GM12874 (cell line): ENCODE results near the gene IGFBP4.

Experiments used
- TF ChIP-seq, protein P1 (sequence below): IDR thresholded peaks from 2 replicates; pipeline ENCODE4 v1.5.1; 2011; ENCODE audit warnings: low read depth, mild to moderate bottlenecking, control low read depth, low read length, moderate library complexity; ENCODE audit not compliant: insufficient read depth

Gene IGFBP4

DNA sequence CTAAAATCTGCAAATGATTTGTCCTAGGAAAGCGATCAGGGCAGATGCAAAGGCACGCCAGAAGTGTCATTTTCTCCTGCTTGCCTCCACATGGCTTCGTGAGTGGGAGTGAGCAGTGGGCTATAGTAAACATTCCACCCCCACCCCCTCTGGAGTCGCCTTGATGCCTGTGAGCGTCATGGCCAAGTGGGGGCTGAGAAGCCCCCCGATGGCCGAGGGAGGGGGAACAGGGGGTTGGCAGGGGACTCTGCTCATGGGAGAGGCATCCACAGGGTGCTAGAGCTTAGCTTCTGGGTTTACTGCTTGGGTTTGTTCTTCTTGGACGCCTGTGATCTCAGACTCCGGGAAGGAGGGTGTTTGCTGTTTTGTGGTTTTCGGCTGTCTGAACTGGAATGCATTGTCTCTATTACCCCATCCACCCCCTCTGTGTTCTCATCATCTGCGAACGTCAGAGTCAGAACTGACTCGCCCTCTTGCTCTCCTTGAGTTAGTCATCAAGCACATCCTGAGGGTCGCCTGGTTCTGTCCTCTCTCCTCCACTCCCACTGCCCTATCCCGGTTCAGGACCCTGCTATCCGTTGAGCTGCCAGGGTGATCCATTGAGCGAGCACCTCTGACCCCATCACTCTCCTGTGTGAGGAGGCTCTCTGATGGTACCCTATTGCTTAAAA, 42.7 kb downstream of the IGFBP4 start:
- TF ChIP-seq, protein P1, sequence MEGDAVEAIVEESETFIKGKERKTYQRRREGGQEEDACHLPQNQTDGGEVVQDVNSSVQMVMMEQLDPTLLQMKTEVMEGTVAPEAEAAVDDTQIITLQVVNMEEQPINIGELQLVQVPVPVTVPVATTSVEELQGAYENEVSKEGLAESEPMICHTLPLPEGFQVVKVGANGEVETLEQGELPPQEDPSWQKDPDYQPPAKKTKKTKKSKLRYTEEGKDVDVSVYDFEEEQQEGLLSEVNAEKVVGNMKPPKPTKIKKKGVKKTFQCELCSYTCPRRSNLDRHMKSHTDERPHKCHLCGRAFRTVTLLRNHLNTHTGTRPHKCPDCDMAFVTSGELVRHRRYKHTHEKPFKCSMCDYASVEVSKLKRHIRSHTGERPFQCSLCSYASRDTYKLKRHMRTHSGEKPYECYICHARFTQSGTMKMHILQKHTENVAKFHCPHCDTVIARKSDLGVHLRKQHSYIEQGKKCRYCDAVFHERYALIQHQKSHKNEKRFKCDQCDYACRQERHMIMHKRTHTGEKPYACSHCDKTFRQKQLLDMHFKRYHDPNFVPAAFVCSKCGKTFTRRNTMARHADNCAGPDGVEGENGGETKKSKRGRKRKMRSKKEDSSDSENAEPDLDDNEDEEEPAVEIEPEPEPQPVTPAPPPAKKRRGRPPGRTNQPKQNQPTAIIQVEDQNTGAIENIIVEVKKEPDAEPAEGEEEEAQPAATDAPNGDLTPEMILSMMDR = no peak

DNA sequence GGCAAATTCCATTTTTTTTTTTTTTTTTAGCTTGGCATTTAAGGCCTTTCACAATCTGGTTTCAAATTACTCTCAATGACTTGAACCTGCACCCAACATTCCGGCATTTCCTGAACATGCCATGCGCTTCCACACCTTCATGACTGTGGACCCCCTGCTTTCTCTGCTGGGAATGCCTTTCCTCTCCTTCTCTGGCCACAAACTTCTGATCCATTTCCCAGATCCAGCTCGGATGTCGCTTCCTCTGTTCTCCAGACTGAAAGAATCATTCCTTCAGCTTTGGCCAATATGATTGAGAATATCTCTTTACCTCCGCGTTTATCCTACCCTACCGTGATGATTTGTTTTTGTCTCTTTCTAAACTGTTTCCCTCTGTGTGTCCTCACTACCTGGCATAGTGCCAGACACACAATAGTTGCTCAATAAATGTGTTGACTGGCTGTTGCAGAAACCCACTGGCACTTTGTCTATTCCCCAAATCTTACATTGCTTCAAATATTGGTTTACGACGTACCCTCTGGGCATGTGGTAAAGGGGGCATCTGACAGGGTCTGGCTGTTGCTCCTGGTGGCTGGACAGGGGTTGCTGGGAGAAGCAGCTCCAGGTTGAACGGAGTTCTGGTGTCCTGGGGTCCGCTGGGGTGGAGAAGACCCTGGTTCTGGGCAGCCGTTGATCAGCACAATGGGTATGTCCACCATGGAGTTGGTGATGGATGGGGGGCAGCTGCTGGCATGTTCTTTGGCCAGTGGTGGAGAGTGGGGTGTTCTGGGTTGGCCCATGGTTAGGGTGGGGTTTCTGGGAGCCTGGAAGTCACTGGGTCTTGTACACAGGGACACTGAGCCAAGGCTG, 43.5 kb downstream of the IGFBP4 start:
- TF ChIP-seq, protein P1 = no peak

DNA sequence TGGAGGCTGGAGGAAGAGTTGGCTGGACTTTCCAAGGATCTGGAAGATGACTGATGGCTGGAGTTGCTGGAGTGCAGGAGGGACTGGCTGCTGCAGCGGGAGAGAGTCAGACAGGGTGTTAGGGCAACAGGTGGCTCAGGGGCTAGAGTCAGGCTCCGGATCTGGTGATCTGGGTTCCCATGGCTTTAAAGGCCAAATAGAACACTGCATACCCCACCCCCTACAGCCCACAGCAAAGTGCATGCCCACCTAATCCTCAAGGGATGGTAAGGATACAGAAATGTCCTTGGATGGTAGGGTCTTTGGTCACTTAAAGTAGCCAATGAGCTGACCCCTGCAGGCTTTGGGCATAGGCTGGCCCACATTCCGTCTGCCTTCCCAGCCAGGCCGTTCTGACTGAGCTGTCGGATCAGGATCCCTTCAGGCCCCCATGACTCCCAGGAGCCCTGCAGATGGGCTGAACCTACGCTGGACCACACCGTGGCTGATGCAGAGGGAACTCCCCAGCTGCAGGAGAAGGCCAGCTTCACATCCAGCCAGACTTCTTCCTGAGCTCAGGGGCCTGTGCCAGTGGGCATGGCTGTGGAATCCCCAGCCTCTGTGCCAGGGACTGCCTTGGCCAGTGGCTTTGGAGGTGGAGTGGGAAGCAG, 44.2 kb downstream of the IGFBP4 start:
- TF ChIP-seq, protein P1 = no peak

- TF ChIP-seq, protein P1 = no peak
These were observed 47.1 kb downstream of the IGFBP4 start for GRCh38 chr17:40490289-40490853.

GRCh38 chr17:40490982-40491381, 47.7 kb downstream of the IGFBP4 start:
- TF ChIP-seq, protein P1 = no peak

DNA sequence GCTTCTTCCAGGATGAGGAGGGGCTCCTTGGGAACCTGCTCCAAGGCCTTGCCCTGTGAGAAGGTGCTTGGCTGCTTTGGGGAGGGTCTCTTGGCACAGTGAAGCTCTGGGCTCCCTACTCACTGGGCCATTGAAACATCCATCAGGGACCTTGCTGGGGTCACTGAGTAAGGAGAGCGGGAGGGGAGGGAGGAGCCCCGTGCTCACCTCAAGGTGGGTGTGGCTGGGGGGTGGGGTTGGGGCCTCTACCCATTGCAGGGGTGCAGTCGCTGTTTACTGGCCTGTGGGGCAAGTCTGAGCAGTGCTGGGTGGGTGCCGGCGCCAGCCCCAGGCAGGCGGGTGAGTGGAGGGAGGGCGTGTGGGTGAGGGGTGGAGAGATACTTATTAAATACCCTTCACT, 48.2 kb downstream of the IGFBP4 start:
- TF ChIP-seq, protein P1 = no peak

- TF ChIP-seq, protein P1 = no peak
These were observed 50.4 kb downstream of the IGFBP4 start for GRCh38 chr17:40493697-40494096.
